HCT116 (cell line): Measurements from ENCODE around the gene AQP1.

Experiments
- CTCF ChIP-seq, 3 experiments: fragments of 200-600 bp in 1 of 3; sonication (generic) in 1 of 3; IDR thresholded peaks in 2 of 3; conservative IDR thresholded peaks in 1 of 3; 2 replicates each; pipeline ENCODE4 v1.5.1; 2012 to 2017; ENCODE audit warnings: low read depth in 2 of 3, low read length in 2 of 3, antibody characterized with exemption in 1 of 3, borderline replicate concordance in 1 of 3, control low read depth in 1 of 3, mild to moderate bottlenecking in 1 of 3, mixed read lengths in 1 of 3, mixed run types in 1 of 3, moderate library complexity in 1 of 3; ENCODE audit not compliant: insufficient read depth in 1 of 3
- POLR2AphosphoS5 ChIP-seq: IDR thresholded peaks from 2 replicates; pipeline ENCODE4 v1.6.1; 2011; ENCODE audit warnings: mild to moderate bottlenecking, low read depth, low read length, moderate library complexity
- YY1 ChIP-seq: IDR thresholded peaks from 2 replicates; pipeline ENCODE4 v1.6.1; 2011; ENCODE audit warnings: low read length, low read depth, moderate library complexity, mild to moderate bottlenecking; ENCODE audit not compliant: insufficient replicate concordance; ENCODE audit errors: extremely low read depth

DNA sequence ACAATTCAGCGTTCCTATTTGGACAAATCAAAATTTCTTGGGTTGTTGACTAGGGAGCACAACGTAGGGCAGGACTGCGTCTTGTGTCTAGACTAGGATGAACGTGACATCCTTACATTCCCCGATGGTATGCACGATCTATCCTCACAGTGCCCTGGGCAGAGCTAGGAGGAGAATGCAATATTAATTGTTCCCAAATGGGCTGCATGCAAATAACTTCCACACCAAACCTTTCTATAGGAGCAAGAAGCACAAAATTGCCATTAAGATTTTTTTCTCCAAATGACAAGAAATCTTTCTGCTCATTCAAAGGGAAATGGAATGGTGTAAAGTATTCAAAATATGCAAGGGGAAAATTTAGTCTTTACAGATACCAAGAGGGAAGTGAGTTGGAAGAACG, 21.4 kb upstream of the AQP1 start:
- no peak for TF ChIP-seq YY1
- TF ChIP-seq POLR2AphosphoS5 = no peak
- no peak for TF ChIP-seq CTCF (IDR thresholded peaks at IDR 0.05 in 2 of 3, conservative IDR thresholded peaks at IDR 0.05 in 1 of 3; ENCODE audit: borderline replicate concordance in 1 of 3, insufficient read depth in 1 of 3, low read depth in 2 of 3, low read length in 2 of 3)
